Neuronal stem cell (in vitro differentiated cells): ENCODE data around the gene TOM1L2.

Experiments
- DNase-seq: peaks from one replicate; pipeline ENCODE4 v3.0.0-alpha.2; 2013; ENCODE audit warnings: low spot score
- H2AFZ ChIP-seq: one replicate; pipeline ENCODE4 v1.6.1; 2013; ENCODE audit warnings: mild to moderate bottlenecking, low read length, inconsistent platforms
- H2AK5ac ChIP-seq: 2 replicates; pipeline ENCODE4 v1.6.1; 2013; ENCODE audit warnings: low read depth, mild to moderate bottlenecking, inconsistent platforms, low read length, moderate library complexity, mixed read lengths
- H2BK120ac ChIP-seq: 2 replicates; pipeline ENCODE4 v1.6.1; 2013; ENCODE audit warnings: low read depth, mild to moderate bottlenecking, inconsistent platforms, low read length, moderate library complexity, mixed read lengths
- H2BK12ac ChIP-seq: one replicate; pipeline ENCODE4 v1.6.1; 2013; ENCODE audit warnings: low read length, inconsistent platforms
- H2BK15ac ChIP-seq: 2 replicates; pipeline ENCODE4 v1.6.1; 2013; ENCODE audit warnings: mild to moderate bottlenecking, low read length, inconsistent platforms, mixed read lengths
- H2BK5ac ChIP-seq: one replicate; pipeline ENCODE4 v1.6.1; 2013; ENCODE audit warnings: inconsistent platforms, mild to moderate bottlenecking, low read length, moderate library complexity
- H3K14ac ChIP-seq: one replicate; pipeline ENCODE4 v1.6.1; 2013; ENCODE audit warnings: low read length, inconsistent platforms
- H3K18ac ChIP-seq: 2 replicates; pipeline ENCODE4 v1.6.1; 2013; ENCODE audit warnings: low read length, inconsistent platforms
- H3K23ac ChIP-seq: 2 replicates; pipeline ENCODE4 v1.6.1; 2013; ENCODE audit warnings: low read depth, mild to moderate bottlenecking, mixed read lengths, low read length, inconsistent platforms; ENCODE audit not compliant: poor library complexity
- H3K27ac ChIP-seq: replicated peaks from 3 replicates; pipeline ENCODE4 v1.5.1; 2013; ENCODE audit warnings: low read length, inconsistent platforms
- H3K27me3 ChIP-seq, 3 experiments: 2 replicates each; pipeline ENCODE4 v1.6.1; 2013; ENCODE audit warnings: low read length in 3 of 3, mild to moderate bottlenecking in 2 of 3, inconsistent platforms in 1 of 3, low read depth in 1 of 3, mixed read lengths in 1 of 3, moderate library complexity in 1 of 3; ENCODE audit not compliant: control insufficient read depth in 3 of 3, insufficient read depth in 3 of 3
- H3K36me3 ChIP-seq, 2 donors: replicated peaks in 1 of 2; 2 replicates each; pipeline ENCODE4 v1.6.1; 2013; ENCODE audit warnings: low read length in 2 of 2; ENCODE audit not compliant: control insufficient read depth in 2 of 2, insufficient read depth in 2 of 2
- H3K4ac ChIP-seq: 2 replicates; pipeline ENCODE4 v1.6.1; 2013; ENCODE audit warnings: inconsistent platforms, mild to moderate bottlenecking, low read length, moderate library complexity
- H3K4me1 ChIP-seq, 2 donors: 1 replicate in 1 of 2; 2 replicates in 1 of 2; pipeline ENCODE4 v1.6.1; 2013; ENCODE audit warnings: low read length in 2 of 2, low read depth in 1 of 2; ENCODE audit not compliant: control insufficient read depth in 2 of 2, insufficient read depth in 1 of 2
- H3K4me2 ChIP-seq: one replicate; pipeline ENCODE4 v1.6.1; 2013; ENCODE audit warnings: mild to moderate bottlenecking, low read length, inconsistent platforms; ENCODE audit not compliant: insufficient read depth, poor library complexity, severe bottlenecking
- H3K4me3 ChIP-seq, 2 donors: 2 replicates each; pipeline ENCODE4 v1.5.1; 2013; ENCODE audit warnings: low read length in 2 of 2, mild to moderate bottlenecking in 2 of 2, inconsistent platforms in 1 of 2, moderate library complexity in 1 of 2
- H3K79me1 ChIP-seq: one replicate; pipeline ENCODE4 v1.6.1; 2013; ENCODE audit warnings: low read depth, mild to moderate bottlenecking, inconsistent platforms, low read length, moderate library complexity
- H3K9ac ChIP-seq: one replicate; pipeline ENCODE4 v1.6.1; 2013; ENCODE audit warnings: mild to moderate bottlenecking, low read depth, low read length, inconsistent platforms; ENCODE audit not compliant: poor library complexity
- H3K9me3 ChIP-seq, 2 donors: replicated peaks in 1 of 2; 2 replicates each; pipeline versions ENCODE3 to v1.6.1; 2013; ENCODE audit warnings: low read length in 2 of 2, mild to moderate bottlenecking in 2 of 2, inconsistent platforms in 1 of 2, low read depth in 1 of 2, mixed read lengths in 1 of 2, moderate library complexity in 1 of 2; ENCODE audit not compliant: control insufficient read depth in 2 of 2, insufficient read depth in 1 of 2
- H4K8ac ChIP-seq: one replicate; pipeline ENCODE4 v1.6.1; 2013; ENCODE audit warnings: low read depth, mild to moderate bottlenecking, inconsistent platforms, low read length, moderate library complexity
- H4K91ac ChIP-seq: one replicate; pipeline ENCODE4 v1.6.1; 2013; ENCODE audit warnings: low read length, low read depth, mild to moderate bottlenecking, inconsistent platforms; ENCODE audit not compliant: poor library complexity
- WGBS, 2 donors: extraction: QIAGEN DNeasy Blood & Tissue Kit; methylation state at CpG; one replicate each; pipeline ENCODE4 v1.1.7; 2013; ENCODE audit warnings: missing lambda C conversion rate in 2 of 2, mixed read lengths in 1 of 2; ENCODE audit not compliant: insufficient read length in 2 of 2, insufficient replicate concordance in 1 of 2; ENCODE audit errors: extremely low coverage in 2 of 2; 5-methylcytosine and 5-hydroxymethylcytosine counted together

Gene TOM1L2

DNA sequence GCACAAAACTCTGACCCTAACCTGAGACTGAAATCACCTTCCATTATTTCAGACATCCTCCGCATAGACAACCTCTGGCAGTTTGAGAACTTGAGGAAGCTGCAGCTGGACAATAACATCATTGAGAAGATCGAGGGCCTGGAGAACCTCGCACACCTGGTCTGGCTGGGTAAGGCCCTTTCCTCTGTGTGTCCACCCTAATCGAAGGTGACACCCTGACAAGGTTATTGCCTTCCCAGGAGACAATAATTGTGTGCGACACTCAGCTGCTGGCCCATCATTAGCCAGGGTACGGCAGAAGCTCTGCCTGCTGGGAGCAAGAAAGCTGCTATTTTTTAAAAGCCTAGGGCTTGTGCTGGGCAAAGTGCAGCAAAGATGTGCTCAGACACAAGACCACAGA is 11.6 kb upstream of the TOM1L2 start:
- no peak overlapping the region for H3K27ac ChIP-seq
- H3K4ac ChIP-seq, result no peak overlapping the region
- peaks cover 0 to 2% of the 10 kb centered on the region in 2 donors for H3K4me1 ChIP-seq
- H3K9ac ChIP-seq, result no peak overlapping the region
- no peak overlapping the region for H2AFZ ChIP-seq
- DNase-seq, result no peak
- H3K18ac ChIP-seq, result no peak overlapping the region
- H3K79me1 ChIP-seq, result no peaks in the 10 kb centered on the region
- no peak overlapping the region for H2BK120ac ChIP-seq
- H3K27me3 ChIP-seq, result peaks cover 0 to 6% (median 1%) of the 10 kb centered on the region in 3 experiments
- H2AK5ac ChIP-seq, result no peak overlapping the region
- no peak overlapping the region for H4K8ac ChIP-seq
- no CpG with 5 or more reads among the region's 6 CpGs for WGBS, 2 donors
- no peak overlapping the region for H3K4me2 ChIP-seq
- no peak overlapping the region for H3K4me3 ChIP-seq
- no peak overlapping the region for H3K23ac ChIP-seq
- H2BK12ac ChIP-seq, result no peak overlapping the region
- H3K36me3 ChIP-seq, result no peaks in the 10 kb centered on the region
- no peaks in the 10 kb centered on the region for H3K9me3 ChIP-seq
- no peak overlapping the region for H2BK15ac ChIP-seq
- no peak overlapping the region for H4K91ac ChIP-seq
- no peak overlapping the region for H3K14ac ChIP-seq
- H2BK5ac ChIP-seq, result no peak overlapping the region

DNA sequence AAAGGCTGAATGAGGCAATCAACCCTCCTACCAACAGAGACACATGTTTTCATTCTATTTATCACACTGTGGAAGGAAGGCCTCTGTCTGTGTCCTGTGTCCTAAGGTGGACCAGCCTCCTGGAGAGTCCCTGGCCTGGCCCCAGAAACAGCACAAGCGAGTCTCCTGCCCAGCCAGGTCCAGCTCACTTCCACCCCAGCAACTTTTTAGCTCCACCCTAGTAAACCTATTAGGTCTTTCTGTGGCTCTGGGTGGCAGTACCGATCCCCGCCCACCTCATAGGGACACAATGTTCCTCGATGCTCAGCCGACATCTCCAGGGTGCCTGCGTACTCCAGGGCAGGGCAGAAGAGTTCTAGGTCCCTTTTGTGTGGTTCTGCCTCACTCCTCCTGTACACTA is 11.2 kb upstream of the TOM1L2 start:
- Histone ChIP-seq H2AK5ac (no peak overlapping the region), H2AFZ (no peak overlapping the region), H3K9ac (no peak overlapping the region), H3K18ac (no peak overlapping the region), H4K91ac (no peak overlapping the region), H3K9me3 (no peaks in the 10 kb centered on the region), H3K23ac (no peak overlapping the region), H3K4ac (no peak overlapping the region), H3K14ac (no peak overlapping the region), H4K8ac (no peak overlapping the region), H2BK120ac (no peak overlapping the region), H3K27ac (no peak overlapping the region), H3K4me3 (no peak overlapping the region), H2BK12ac (no peak overlapping the region), H3K27me3 (peaks cover 0 to 6% (median 1%) of the 10 kb centered on the region in 3 experiments), H3K4me2 (no peak overlapping the region), H3K4me1 (peaks cover 0 to 2% of the 10 kb centered on the region in 2 donors), H2BK5ac (no peak overlapping the region), H3K79me1 (no peaks in the 10 kb centered on the region), H3K36me3 (no peaks in the 10 kb centered on the region), H2BK15ac (no peak overlapping the region)
- no peak for DNase-seq
- WGBS, 2 donors, result no CpG with 5 or more reads among the region's 6 CpGs

DNA sequence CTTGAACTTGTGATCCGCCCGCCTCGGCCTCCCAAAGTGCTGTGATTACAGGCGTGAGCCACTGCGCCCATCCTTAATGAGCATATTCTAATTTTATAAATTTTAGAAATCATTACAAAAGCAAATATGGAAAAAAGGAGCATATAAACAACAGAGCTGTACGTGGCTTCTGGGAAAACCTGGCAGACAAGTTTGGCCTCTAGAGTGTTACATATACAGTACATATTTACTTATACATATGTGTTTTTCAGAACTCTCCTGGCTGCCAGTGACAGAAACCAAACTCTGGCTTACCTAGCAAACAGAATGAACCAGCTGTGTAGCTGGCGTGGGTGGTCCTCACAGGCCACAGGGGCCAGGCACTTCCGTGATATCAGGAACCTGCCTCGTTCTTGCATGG is 10.6 kb upstream of the TOM1L2 start:
- Histone ChIP-seq H2AFZ (no peak overlapping the region), H4K8ac (no peak overlapping the region), H2BK12ac (no peak overlapping the region), H3K36me3 (no peaks in the 10 kb centered on the region), H2BK120ac (no peak overlapping the region), H3K18ac (no peak overlapping the region), H2AK5ac (no peak overlapping the region), H4K91ac (no peak overlapping the region), H3K79me1 (no peaks in the 10 kb centered on the region), H3K4ac (no peak overlapping the region), H3K4me3 (no peak overlapping the region), H3K4me2 (no peak overlapping the region), H3K4me1 (peaks cover 0 to 2% of the 10 kb centered on the region in 2 donors), H3K23ac (no peak overlapping the region), H2BK5ac (no peak overlapping the region), H3K9me3 (no peaks in the 10 kb centered on the region), H3K27me3 (peaks cover 0 to 6% (median 1%) of the 10 kb centered on the region in 3 experiments), H2BK15ac (no peak overlapping the region), H3K14ac (no peak overlapping the region), H3K27ac (no peak overlapping the region), H3K9ac (no peak overlapping the region)
- no peak for DNase-seq
- no CpG with 5 or more reads among the region's 9 CpGs for WGBS, 2 donors

DNA sequence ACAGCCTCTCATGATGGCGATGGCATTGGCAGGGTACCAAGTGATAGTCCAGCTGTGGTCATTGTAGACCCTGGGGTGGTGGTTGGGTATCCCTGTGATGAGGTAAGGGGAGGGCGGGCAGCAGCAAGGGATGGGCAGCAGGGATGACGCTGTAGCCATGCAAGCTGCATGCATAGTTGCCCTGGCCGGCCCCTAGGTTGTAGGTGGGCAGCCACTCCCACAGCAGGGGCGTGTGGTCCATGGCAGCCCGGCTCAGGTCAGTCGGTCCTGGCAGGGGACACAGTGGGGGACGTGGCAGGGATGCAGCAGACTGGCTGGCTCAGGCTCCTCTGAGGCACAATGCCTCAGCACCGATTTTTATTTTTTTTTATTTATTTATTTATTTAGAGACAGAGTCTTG is 9.1 kb upstream of the TOM1L2 start:
- Histone ChIP-seq H3K27me3 (peaks cover 0 to 6% (median 1%) of the 10 kb centered on the region in 3 experiments), H4K8ac (no peak overlapping the region), H2BK120ac (no peak overlapping the region), H3K79me1 (no peaks in the 10 kb centered on the region), H3K4ac (no peak overlapping the region), H4K91ac (no peak overlapping the region), H2AFZ (no peak overlapping the region), H3K27ac (no peak overlapping the region), H3K9me3 (no peaks in the 10 kb centered on the region), H3K4me2 (no peak overlapping the region), H2BK5ac (no peak overlapping the region), H2BK15ac (no peak overlapping the region), H2AK5ac (no peak overlapping the region), H3K23ac (no peak overlapping the region), H3K9ac (no peak overlapping the region), H3K4me1 (peaks cover 3 to 5% of the 10 kb centered on the region in 2 donors), H3K4me3 (no peak overlapping the region), H2BK12ac (no peak overlapping the region), H3K36me3 (no peaks in the 10 kb centered on the region), H3K14ac (no peak overlapping the region), H3K18ac (no peak overlapping the region)
- no peak for DNase-seq
- no CpG with 5 or more reads among the region's 9 CpGs for WGBS, 2 donors
